SK-N-SH (cell line): ENCODE measurements around the gene SLC27A4. TPM values are rescaled to one million over a fixed set of nuclear protein-coding genes. Genes with fewer than 3 reads are reported as not detected.

Experiments used
- CTCF ChIA-PET: fragments of 300-600, 350-600 bp; formaldehyde crosslinking; extraction: SDS; loops from one replicate; lab custom pipeline; 2021; lab: Yijun Ruan, JAX
- POLR2A ChIA-PET: fragments of 350-600 bp; sonication (Branson Sonifier 250); formaldehyde crosslinking; extraction: SDS; loops from one replicate; lab custom pipeline; 2020; ENCODE audit warnings: antibody characterized with exemption, inconsistent platforms; lab: Yijun Ruan, JAX
- DNase-seq: peaks from one replicate; pipeline ENCODE4 v3.0.0; 2012
- H2AFZ ChIP-seq: fragments of 200-600 bp; sonication (generic); 2 replicates; pipeline ENCODE4 v1.8.1; 2016; ENCODE audit warnings: antibody characterized with exemption, mild to moderate bottlenecking, low read depth
- H3F3A ChIP-seq: fragments of 200-600 bp; sonication (generic); replicated peaks from 2 replicates; pipeline ENCODE3; 2016; ENCODE audit warnings: antibody characterized with exemption, mild to moderate bottlenecking; ENCODE audit not compliant: insufficient read depth
- H3K27ac ChIP-seq, 2 experiments: fragments of 200-500 bp in 1 of 2; fragments of 200-600 bp in 1 of 2; sonication (Bioruptor generic) in 1 of 2; sonication (generic), shearing (Covaris generic) in 1 of 2; 2 replicates each; pipeline versions ENCODE4 v1.5.1 to v1.6.1; 2014 to 2016; ENCODE audit warnings: low read depth in 2 of 2, inconsistent platforms in 1 of 2, low read length in 1 of 2, mild to moderate bottlenecking in 1 of 2, mixed read lengths in 1 of 2
- H3K27me3 ChIP-seq: fragments of 200-600 bp; sonication (generic), shearing (Covaris generic); 2 replicates; pipeline ENCODE4 v1.6.1; 2016; ENCODE audit warnings: mixed run types; ENCODE audit not compliant: insufficient read depth
- H3K36me3 ChIP-seq, 2 experiments: fragments of 200-500 bp in 1 of 2; fragments of 200-600 bp in 1 of 2; sonication (Bioruptor generic) in 1 of 2; sonication (generic) in 1 of 2; replicated peaks in 1 of 2; 2 replicates each; pipeline versions ENCODE3 to v1.5.1; 2014 to 2016; ENCODE audit warnings: low read length in 1 of 2, mild to moderate bottlenecking in 1 of 2; ENCODE audit not compliant: insufficient read depth in 2 of 2, control insufficient read depth in 1 of 2
- H3K4me1 ChIP-seq, 2 experiments: fragments of 200-500 bp in 1 of 2; fragments of 200-600 bp in 1 of 2; sonication (Bioruptor generic) in 1 of 2; sonication (generic), shearing (Covaris generic) in 1 of 2; 2 replicates each; pipeline versions ENCODE4 v1.5.1 to v1.6.1; 2014 to 2016; ENCODE audit warnings: low read depth in 1 of 2, low read length in 1 of 2, mixed run types in 1 of 2; ENCODE audit not compliant: insufficient read depth in 2 of 2, control insufficient read depth in 1 of 2
- H3K4me2 ChIP-seq: fragments of 200-600 bp; sonication (generic), shearing (Covaris generic); 2 replicates; pipeline ENCODE4 v1.6.1; 2017; ENCODE audit warnings: mixed run types
- H3K4me3 ChIP-seq, 2 experiments: fragments of 200-500 bp in 1 of 2; fragments of 200-600 bp in 1 of 2; sonication (Bioruptor generic) in 1 of 2; sonication (generic), shearing (Covaris generic) in 1 of 2; 2 replicates each; pipeline versions ENCODE4 v1.5.1 to v1.8.1; 2014 to 2016; ENCODE audit warnings: low read depth in 2 of 2, inconsistent platforms in 1 of 2, low read length in 1 of 2, mild to moderate bottlenecking in 1 of 2, mixed read lengths in 1 of 2, moderate library complexity in 1 of 2
- H3K79me2 ChIP-seq: fragments of 200-600 bp; sonication (generic); 2 replicates; pipeline ENCODE4 v1.8.1; 2017; ENCODE audit warnings: mild to moderate bottlenecking; ENCODE audit not compliant: insufficient read depth
- H3K9ac ChIP-seq: fragments of 200-600 bp; sonication (generic); 2 replicates; pipeline ENCODE4 v1.6.1; 2017; ENCODE audit warnings: mixed run types
- H3K9me2 ChIP-seq: fragments of 200-600 bp; sonication (generic); 2 replicates; pipeline ENCODE4 v1.6.1; 2017; ENCODE audit warnings: mixed run types
- H3K9me3 ChIP-seq: fragments of 200-600 bp; sonication (generic); 2 replicates; pipeline ENCODE4 v1.6.1; 2017; ENCODE audit warnings: mixed run types, mild to moderate bottlenecking, moderate library complexity
- H4K20me1 ChIP-seq: fragments of 200-600 bp; sonication (generic); 2 replicates; pipeline ENCODE4 v1.6.1; 2017; ENCODE audit warnings: mild to moderate bottlenecking, mixed run types; ENCODE audit not compliant: insufficient read depth
- CHD2 ChIP-seq: fragments of 150-350 bp; IDR thresholded peaks from 2 replicates; pipeline ENCODE4 v1.6.1; 2018; ENCODE audit warnings: low read length; ENCODE audit not compliant: partially characterized antibody
- ELF1 ChIP-seq: IDR thresholded peaks from 2 replicates; pipeline ENCODE4 v1.4.0; 2012
- EP300 ChIP-seq, 2 experiments: IDR thresholded peaks; 2 replicates each; pipeline versions ENCODE4 v1.4.0 to v1.6.1; 2012; ENCODE audit warnings: borderline replicate concordance in 1 of 2, low read depth in 1 of 2, low read length in 1 of 2
- FOSL2 ChIP-seq: IDR thresholded peaks from 2 replicates; pipeline ENCODE4 v1.4.0; 2012; ENCODE audit warnings: low read depth, mild to moderate bottlenecking, moderate library complexity, borderline replicate concordance
- NRF1 ChIP-seq: IDR thresholded peaks from 2 replicates; pipeline ENCODE4 v1.6.1; 2012; ENCODE audit warnings: low read depth, mild to moderate bottlenecking, low read length
- POLR2AphosphoS5 ChIP-seq: IDR thresholded peaks from 2 replicates; pipeline ENCODE4 v1.6.1; 2012; ENCODE audit warnings: low read depth, low read length
- RCOR1 ChIP-seq: fragments of 150-350 bp; IDR thresholded peaks from 2 replicates; pipeline ENCODE4 v1.6.1; 2017; ENCODE audit warnings: antibody characterized with exemption, low read length
- SIN3A ChIP-seq: IDR thresholded peaks from 2 replicates; pipeline ENCODE4 v1.6.1; 2012; ENCODE audit warnings: low read depth, mild to moderate bottlenecking, low read length, moderate library complexity, borderline replicate concordance
- TCF12 ChIP-seq: IDR thresholded peaks from 2 replicates; pipeline ENCODE4 v1.4.0; 2012
- WGBS: methylation state at CpG from one replicate; pipeline ENCODE4 v1.1.6; 2017; ENCODE audit warnings: low lambda C conversion rate; 5-methylcytosine and 5-hydroxymethylcytosine counted together
- polyA plus RNA-seq, 3 experiments: library from polyadenylated mRNA; depleted of rRNA; stranded (reverse); fragments of >200 nt; gene quantifications; 2 replicates each; pipeline ENCODE4 v1.2.3, GENCODE V29; 2012
- TF ChIP-seq, protein P1 (sequence below): IDR thresholded peaks from 2 replicates; pipeline ENCODE4; 2012
- TF ChIP-seq, protein P2 (sequence below): IDR thresholded peaks from 2 replicates; pipeline ENCODE4 v1.6.1; 2012; ENCODE audit warnings: mild to moderate bottlenecking, low read depth, low read length, moderate library complexity

The SLC27A4 gene
- polyA plus RNA-seq, 1 of the 3 experiments (the other 2 are of a cell fraction), result 24.1 TPM

DNA sequence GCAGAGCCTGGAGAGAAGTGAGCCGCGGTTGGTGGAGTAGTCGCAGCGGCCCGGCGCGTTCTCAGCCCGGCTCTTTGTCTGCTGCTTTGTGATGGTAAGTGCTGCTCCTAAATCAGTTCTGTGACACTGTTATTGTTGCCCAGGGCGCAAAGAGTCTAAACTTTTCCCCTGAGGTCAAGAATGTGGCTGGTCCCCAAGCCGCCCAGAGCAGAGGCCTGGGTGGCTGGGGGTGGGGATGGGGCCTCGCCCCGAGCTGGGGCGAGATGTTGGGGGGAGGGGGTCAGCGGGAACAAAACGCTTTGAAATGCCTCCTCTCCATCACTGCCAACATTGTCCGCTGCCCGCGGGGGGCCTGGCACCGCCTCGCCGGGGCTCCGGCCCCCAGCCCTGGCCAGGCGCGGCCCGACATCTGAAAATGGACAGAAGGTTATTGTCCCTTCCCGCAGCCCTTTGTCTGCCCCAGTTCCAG, 68.7 kb downstream of the SLC27A4 start:
- TF ChIP-seq ELF1 (no peak), RCOR1 (no peak)
- no peak overlapping the region for H3K4me3 ChIP-seq
- POLR2A ChIA-PET, result no interaction called here

DNA sequence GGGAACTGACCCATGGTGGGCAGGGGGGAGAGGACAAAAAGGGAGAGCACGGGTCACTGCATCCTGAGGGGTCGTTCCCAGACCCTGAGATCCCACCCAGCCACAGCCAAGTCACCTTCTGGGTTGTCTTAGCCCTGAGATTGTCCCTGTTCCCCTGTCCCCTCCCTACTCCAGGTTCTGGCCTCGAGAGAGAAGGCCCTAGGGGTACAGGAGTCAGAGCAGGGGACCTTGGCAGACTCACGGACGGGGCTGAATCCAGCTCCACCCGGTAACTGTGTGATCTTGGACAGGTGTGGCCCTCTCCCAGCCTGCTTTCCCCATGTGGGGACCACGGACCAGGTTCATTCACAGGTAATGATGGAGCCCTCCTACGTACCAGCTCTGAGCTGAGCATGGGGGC, 69.1 kb downstream of the SLC27A4 start:
- ChIA-PET CTCF (interaction anchor here (2.5 to 9.3 kb wide), 4 partner anchors 11 to 113 kb away, joined by 10 to 113 read pairs (median 20); partner anchors contain the start of gene CERCAM), POLR2A (no interaction called here)

More for the DNA sequence above, 68.7 kb downstream of the SLC27A4 start:
- H4K20me1 ChIP-seq, result no peaks in the 10 kb centered on the region
- H3K79me2 ChIP-seq, result no peaks in the 10 kb centered on the region
- no peaks in the 10 kb centered on the region for H3K9me3 ChIP-seq
- no peak overlapping the region for H3K4me2 ChIP-seq
- H3K4me1 ChIP-seq, result peaks cover 0 to 2% of the 10 kb centered on the region in 2 experiments; a peak in 1 of 4 replicates
- DNase-seq, result no peak
- no peaks in the 10 kb centered on the region; the same call in 1 of the 2 replicates for H3K27me3 ChIP-seq
- H3K27ac ChIP-seq, result no peak overlapping the region
- no peaks in the 10 kb centered on the region for H3K36me3 ChIP-seq
- WGBS, result 85% methylated on average over 20 of the region's 26 CpGs
- CTCF ChIA-PET, result interaction anchor here (2.5 to 9.3 kb wide), 4 partner anchors 11 to 112 kb away, joined by 10 to 113 read pairs (median 20); partner anchors contain the start of gene CERCAM
- no peak overlapping the region for H2AFZ ChIP-seq
- no peaks in the 10 kb centered on the region for H3F3A ChIP-seq
- H3K9ac ChIP-seq, result no peak overlapping the region
- no peaks in the 10 kb centered on the region for H3K9me2 ChIP-seq

More for the DNA sequence above, 69.1 kb downstream of the SLC27A4 start:
- H3F3A ChIP-seq, result no peaks in the 10 kb centered on the region
- no peaks in the 10 kb centered on the region for H3K79me2 ChIP-seq
- H3K9me3 ChIP-seq, result no peaks in the 10 kb centered on the region
- H3K9me2 ChIP-seq, result no peaks in the 10 kb centered on the region
- 82% methylated on average over 6 of the region's 8 CpGs for WGBS
- H3K4me2 ChIP-seq, result no peak overlapping the region
- H3K4me3 ChIP-seq, result no peak overlapping the region
- H3K36me3 ChIP-seq, result no peaks in the 10 kb centered on the region
- no peak for TF ChIP-seq FOSL2
- TF ChIP-seq, protein P1, sequence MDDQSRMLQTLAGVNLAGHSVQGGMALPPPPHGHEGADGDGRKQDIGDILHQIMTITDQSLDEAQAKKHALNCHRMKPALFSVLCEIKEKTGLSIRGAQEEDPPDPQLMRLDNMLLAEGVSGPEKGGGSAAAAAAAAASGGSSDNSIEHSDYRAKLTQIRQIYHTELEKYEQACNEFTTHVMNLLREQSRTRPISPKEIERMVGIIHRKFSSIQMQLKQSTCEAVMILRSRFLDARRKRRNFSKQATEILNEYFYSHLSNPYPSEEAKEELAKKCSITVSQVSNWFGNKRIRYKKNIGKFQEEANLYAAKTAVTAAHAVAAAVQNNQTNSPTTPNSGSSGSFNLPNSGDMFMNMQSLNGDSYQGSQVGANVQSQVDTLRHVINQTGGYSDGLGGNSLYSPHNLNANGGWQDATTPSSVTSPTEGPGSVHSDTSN, result no peak
- TF ChIP-seq, protein P2, sequence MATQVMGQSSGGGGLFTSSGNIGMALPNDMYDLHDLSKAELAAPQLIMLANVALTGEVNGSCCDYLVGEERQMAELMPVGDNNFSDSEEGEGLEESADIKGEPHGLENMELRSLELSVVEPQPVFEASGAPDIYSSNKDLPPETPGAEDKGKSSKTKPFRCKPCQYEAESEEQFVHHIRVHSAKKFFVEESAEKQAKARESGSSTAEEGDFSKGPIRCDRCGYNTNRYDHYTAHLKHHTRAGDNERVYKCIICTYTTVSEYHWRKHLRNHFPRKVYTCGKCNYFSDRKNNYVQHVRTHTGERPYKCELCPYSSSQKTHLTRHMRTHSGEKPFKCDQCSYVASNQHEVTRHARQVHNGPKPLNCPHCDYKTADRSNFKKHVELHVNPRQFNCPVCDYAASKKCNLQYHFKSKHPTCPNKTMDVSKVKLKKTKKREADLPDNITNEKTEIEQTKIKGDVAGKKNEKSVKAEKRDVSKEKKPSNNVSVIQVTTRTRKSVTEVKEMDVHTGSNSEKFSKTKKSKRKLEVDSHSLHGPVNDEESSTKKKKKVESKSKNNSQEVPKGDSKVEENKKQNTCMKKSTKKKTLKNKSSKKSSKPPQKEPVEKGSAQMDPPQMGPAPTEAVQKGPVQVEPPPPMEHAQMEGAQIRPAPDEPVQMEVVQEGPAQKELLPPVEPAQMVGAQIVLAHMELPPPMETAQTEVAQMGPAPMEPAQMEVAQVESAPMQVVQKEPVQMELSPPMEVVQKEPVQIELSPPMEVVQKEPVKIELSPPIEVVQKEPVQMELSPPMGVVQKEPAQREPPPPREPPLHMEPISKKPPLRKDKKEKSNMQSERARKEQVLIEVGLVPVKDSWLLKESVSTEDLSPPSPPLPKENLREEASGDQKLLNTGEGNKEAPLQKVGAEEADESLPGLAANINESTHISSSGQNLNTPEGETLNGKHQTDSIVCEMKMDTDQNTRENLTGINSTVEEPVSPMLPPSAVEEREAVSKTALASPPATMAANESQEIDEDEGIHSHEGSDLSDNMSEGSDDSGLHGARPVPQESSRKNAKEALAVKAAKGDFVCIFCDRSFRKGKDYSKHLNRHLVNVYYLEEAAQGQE, result no peak
- TF ChIP-seq EP300 (IDR thresholded peaks at IDR 0.05; ENCODE audit: borderline replicate concordance in 1 of 2, low read depth in 1 of 2, low read length in 1 of 2), result no peak
- TF ChIP-seq CHD2, result no peak
- TF ChIP-seq POLR2AphosphoS5, result no peak
- no peak for TF ChIP-seq NRF1
- no peak for TF ChIP-seq SIN3A
- no peak for TF ChIP-seq TCF12
- TF ChIP-seq, all 33 proteins: peak for 0
- DNase-seq, result no peak
- Histone ChIP-seq H3K9ac (no peak overlapping the region), H4K20me1 (no peaks in the 10 kb centered on the region), H3K27ac (no peak overlapping the region), H3K27me3 (no peaks in the 10 kb centered on the region; the same call in 1 of the 2 replicates), H3K4me1 (peaks cover 0 to 2% of the 10 kb centered on the region in 2 experiments; a peak in 1 of 4 replicates), H2AFZ (no peak overlapping the region)
